H1 (cell line): ENCODE results near the gene GPC3. TPM values are rescaled to one million over a fixed set of nuclear protein-coding genes. Genes with fewer than 3 reads are reported as not detected.
"Not testable (repeated sequence)": the region's sequence is repeated elsewhere in the genome, so short reads cannot be mapped to it uniquely, and the experiment has no call there.

ENCODE experiments used
- CTCF ChIA-PET: fragments of 300-600 bp; sonication (Branson Sonifier 250); formaldehyde crosslinking; loops from one replicate; lab custom pipeline; 2021; ENCODE audit not compliant: partially characterized antibody; lab: Charles Lee
- POLR2A ChIA-PET: fragments of 300-600 bp; sonication (Branson Sonifier 250); formaldehyde crosslinking; loops from one replicate; lab custom pipeline; 2021; ENCODE audit warnings: inconsistent platforms; ENCODE audit not compliant: partially characterized antibody; lab: Charles Lee
- DNase-seq, 2 experiments: peaks; one replicate each; pipeline versions ENCODE4 v3.0.0 to v3.0.0-alpha.2; 2010 to 2022; ENCODE audit warnings: low spot score in 2 of 2, low read depth in 1 of 2, mixed read lengths in 1 of 2
- FAIRE-seq: peaks from 2 replicates; lab custom pipeline; 2011; peaks lifted over from hg19 to GRCh38; lab: Jason Lieb, UNC
- H2AFZ ChIP-seq: 2 replicates; pipeline ENCODE4 v1.8.1; 2012; ENCODE audit warnings: low read length, inconsistent platforms
- H2AK5ac ChIP-seq: 2 replicates; pipeline ENCODE4 v1.6.1; 2013; ENCODE audit warnings: low read depth, low read length
- H2BK120ac ChIP-seq: replicated peaks from 2 replicates; pipeline ENCODE3; 2013; ENCODE audit warnings: low read depth, low read length, inconsistent platforms
- H2BK12ac ChIP-seq: 2 replicates; pipeline ENCODE4 v1.6.1; 2013; ENCODE audit warnings: low read depth, low read length
- H2BK15ac ChIP-seq: 2 replicates; pipeline ENCODE4 v1.6.1; 2013; ENCODE audit warnings: low read length
- H2BK20ac ChIP-seq: 2 replicates; pipeline ENCODE4 v1.6.1; 2013; ENCODE audit warnings: low read length
- H2BK5ac ChIP-seq: 2 replicates; pipeline ENCODE4 v1.6.1; 2013; ENCODE audit warnings: low read depth, low read length
- H3K14ac ChIP-seq: 2 replicates; pipeline ENCODE4 v1.6.1; 2013; ENCODE audit warnings: inconsistent platforms; ENCODE audit not compliant: insufficient read length
- H3K18ac ChIP-seq: 2 replicates; pipeline ENCODE4 v1.6.1; 2013; ENCODE audit warnings: low read length; ENCODE audit errors: extremely low read depth
- H3K23ac ChIP-seq: 2 replicates; pipeline ENCODE4 v1.6.1; 2013; ENCODE audit warnings: inconsistent platforms; ENCODE audit not compliant: insufficient read length
- H3K23me2 ChIP-seq: 2 replicates; pipeline ENCODE4 v1.6.1; 2013; ENCODE audit warnings: low read depth, low read length
- H3K27ac ChIP-seq: 2 replicates; pipeline ENCODE4 v1.6.1; 2011; ENCODE audit warnings: low read depth, low read length, inconsistent platforms
- H3K27me3 ChIP-seq, 4 experiments: replicated peaks in 1 of 4; 1 replicate in 1 of 4; 2 replicates in 3 of 4; pipeline versions ENCODE4 v1.6.1 to v1.8.1; 2011 to 2013; ENCODE audit warnings: low read length in 3 of 4, mild to moderate bottlenecking in 3 of 4, inconsistent platforms in 2 of 4, mixed read lengths in 2 of 4, moderate library complexity in 1 of 4; ENCODE audit not compliant: control insufficient read depth in 3 of 4, insufficient read depth in 3 of 4; ENCODE audit errors: extremely low read depth in 1 of 4
- H3K36me3 ChIP-seq, 4 experiments: 2 replicates each; pipeline versions ENCODE4 v1.6.1 to v1.8.1; 2011 to 2013; ENCODE audit warnings: mild to moderate bottlenecking in 4 of 4, low read length in 3 of 4, moderate library complexity in 2 of 4, control low read depth in 1 of 4, inconsistent platforms in 1 of 4; ENCODE audit not compliant: insufficient read depth in 4 of 4, control insufficient read depth in 2 of 4
- H3K4ac ChIP-seq: replicated peaks from 2 replicates; pipeline ENCODE3; 2013; ENCODE audit warnings: low read length, low read depth, mixed read lengths, inconsistent platforms; ENCODE audit not compliant: insufficient read length
- H3K4me1 ChIP-seq, 4 experiments: replicated peaks in 1 of 4; 1 replicate in 1 of 4; 2 replicates in 3 of 4; pipeline versions ENCODE4 v1.6.1 to v1.8.1; 2011 to 2013; ENCODE audit warnings: low read length in 3 of 4, inconsistent platforms in 2 of 4, mixed read lengths in 1 of 4; ENCODE audit not compliant: insufficient read depth in 4 of 4, control insufficient read depth in 3 of 4
- H3K4me2 ChIP-seq, 2 experiments: 2 replicates each; pipeline versions ENCODE4 v1.6.1 to v1.8.1; 2011 to 2013; ENCODE audit warnings: low read depth in 2 of 2, low read length in 2 of 2, control low read depth in 1 of 2, inconsistent platforms in 1 of 2, mild to moderate bottlenecking in 1 of 2; ENCODE audit not compliant: insufficient read depth in 1 of 2
- H3K4me3 ChIP-seq, 4 experiments: fragments of 200-600, 300-600 bp in 1 of 4; sonication (generic), shearing (Covaris generic), sonication (Bioruptor Twin) in 1 of 4; 2 replicates each; pipeline versions ENCODE4 v1.5.1 to v1.8.1; 2011 to 2016; ENCODE audit warnings: low read length in 4 of 4, low read depth in 3 of 4, control low read depth in 2 of 4, inconsistent platforms in 2 of 4, mild to moderate bottlenecking in 2 of 4, mixed read lengths in 1 of 4, moderate library complexity in 1 of 4; ENCODE audit not compliant: insufficient read depth in 2 of 4; ENCODE audit errors: extremely low read depth in 1 of 4
- H3K56ac ChIP-seq: replicated peaks from 2 replicates; pipeline ENCODE3; 2013; ENCODE audit warnings: low read depth, mild to moderate bottlenecking, mixed read lengths, low read length, inconsistent platforms; ENCODE audit not compliant: insufficient read length
- H3K79me1 ChIP-seq: 2 replicates; pipeline ENCODE4 v1.6.1; 2013; ENCODE audit warnings: low read depth, low read length, control low read depth
- H3K79me2 ChIP-seq, 2 experiments: 2 replicates each; pipeline versions ENCODE4 v1.6.1 to v1.8.1; 2012 to 2013; ENCODE audit warnings: low read length in 2 of 2, mild to moderate bottlenecking in 2 of 2, inconsistent platforms in 1 of 2; ENCODE audit not compliant: insufficient read depth in 2 of 2, control insufficient read depth in 1 of 2
- H3K9ac ChIP-seq, 4 experiments: replicated peaks in 1 of 4; 1 replicate in 1 of 4; 2 replicates in 3 of 4; pipeline versions ENCODE4 v1.6.1 to v1.8.1; 2011 to 2013; ENCODE audit warnings: low read depth in 3 of 4, low read length in 3 of 4, control low read depth in 2 of 4, mild to moderate bottlenecking in 2 of 4, moderate library complexity in 2 of 4, inconsistent platforms in 1 of 4; ENCODE audit errors: extremely low read depth in 1 of 4
- H3K9me3 ChIP-seq, 2 experiments: 2 replicates each; pipeline versions ENCODE4 v1.6.1 to v1.8.1; 2012 to 2013; ENCODE audit warnings: mild to moderate bottlenecking in 2 of 2, moderate library complexity in 2 of 2, control low read depth in 1 of 2, inconsistent platforms in 1 of 2, low read depth in 1 of 2, low read length in 1 of 2, mixed read lengths in 1 of 2; ENCODE audit not compliant: insufficient read depth in 2 of 2
- H4K20me1 ChIP-seq, 2 experiments: replicated peaks in 1 of 2; 2 replicates each; pipeline versions ENCODE3 to v1.8.1; 2011 to 2013; ENCODE audit warnings: inconsistent platforms in 2 of 2, low read length in 2 of 2, mild to moderate bottlenecking in 1 of 2; ENCODE audit not compliant: insufficient read depth in 2 of 2, control insufficient read depth in 1 of 2
- H4K5ac ChIP-seq: 2 replicates; pipeline ENCODE4 v1.6.1; 2013; ENCODE audit warnings: low read length, low read depth, mixed read lengths, inconsistent platforms; ENCODE audit not compliant: insufficient read length
- H4K8ac ChIP-seq: 2 replicates; pipeline ENCODE4 v1.8.0; 2013; ENCODE audit warnings: mild to moderate bottlenecking, moderate library complexity, low read length, inconsistent platforms; ENCODE audit not compliant: insufficient read depth; ENCODE audit errors: extremely low read depth
- H4K91ac ChIP-seq: replicated peaks from 2 replicates; pipeline ENCODE3; 2013; ENCODE audit warnings: low read length, mixed read lengths, inconsistent platforms; ENCODE audit not compliant: insufficient read length
- CREB1 ChIP-seq: IDR thresholded peaks from 2 replicates; pipeline ENCODE4 v1.6.1; 2012; ENCODE audit warnings: inconsistent platforms
- GABPA ChIP-seq: IDR thresholded peaks from 2 replicates; pipeline ENCODE4 v1.6.1; 2011; ENCODE audit warnings: mild to moderate bottlenecking, low read length, moderate library complexity, borderline replicate concordance; ENCODE audit not compliant: insufficient read depth
- SP2 ChIP-seq: IDR thresholded peaks from 2 replicates; pipeline ENCODE4 v1.6.1; 2012; ENCODE audit warnings: mild to moderate bottlenecking, low read length, inconsistent platforms
- TAF7 ChIP-seq: optimal IDR thresholded peaks from 2 replicates; pipeline ENCODE3; 2011; ENCODE audit warnings: low read depth, mild to moderate bottlenecking, inconsistent platforms, low read length, moderate library complexity, borderline replicate concordance
- USF2 ChIP-seq: IDR thresholded peaks from 2 replicates; pipeline ENCODE4 v1.6.1; 2011; ENCODE audit warnings: low read length, improper control_type of control experiment
- WGBS, 2 experiments: shearing (Covaris generic) in 1 of 2; methylation state at CpG; one replicate each; pipeline versions ENCODE4 v1.1.6 to v1.1.7; 2013 to 2015; ENCODE audit warnings: low lambda C conversion rate in 2 of 2, mixed read lengths in 2 of 2, inconsistent platforms in 1 of 2, low coverage in 1 of 2, missing lambda C conversion rate in 1 of 2; ENCODE audit not compliant: insufficient replicate concordance in 2 of 2, insufficient coverage in 1 of 2, insufficient read length in 1 of 2; ENCODE audit errors: extremely low coverage in 1 of 2, missing lambda C conversion rate in 1 of 2; 5-methylcytosine and 5-hydroxymethylcytosine counted together
- polyA plus RNA-seq, 7 experiments: library from polyadenylated mRNA; depleted of rRNA in 3 of 7; stranded (reverse) in 5 of 7; unstranded in 2 of 7; fragments of >200 nt in 5 of 7; fragments of 200-250 nt in 2 of 7; gene quantifications; 1 replicate in 5 of 7; 2 replicates in 1 of 7; 4 replicates in 1 of 7; pipeline versions ENCODE4 v1.2.1 to v1.2.3, GENCODE V29; 2011 to 2013; ENCODE audit warnings: missing spikeins in 2 of 7, mixed read lengths in 2 of 7
- total RNA-seq: library from RNA; stranded (reverse); fragmentation: NEBNext Ultra II Directional; extraction: Animal tissue kit (Norgen Biotek cat#: 25700); gene quantifications from 2 replicates; pipeline ENCODE4 v1.2.1, GENCODE V29; 2021
- TF ChIP-seq, protein P1 (sequence below): IDR thresholded peaks from 2 replicates; pipeline ENCODE4 v1.6.1; 2012; ENCODE audit warnings: low read length, inconsistent platforms

GPC3 gene
- total and polyA plus RNA-seq, 2 of the 8 experiments (the other 6 are each of a cell fraction or from before 2014, with no cell fraction given), result 64.8 to 71.9 TPM

GRCh38 chrX:134019567-134020206 is 34.3 kb upstream of the GPC3 start (continued):
- TF ChIP-seq, protein P1, sequence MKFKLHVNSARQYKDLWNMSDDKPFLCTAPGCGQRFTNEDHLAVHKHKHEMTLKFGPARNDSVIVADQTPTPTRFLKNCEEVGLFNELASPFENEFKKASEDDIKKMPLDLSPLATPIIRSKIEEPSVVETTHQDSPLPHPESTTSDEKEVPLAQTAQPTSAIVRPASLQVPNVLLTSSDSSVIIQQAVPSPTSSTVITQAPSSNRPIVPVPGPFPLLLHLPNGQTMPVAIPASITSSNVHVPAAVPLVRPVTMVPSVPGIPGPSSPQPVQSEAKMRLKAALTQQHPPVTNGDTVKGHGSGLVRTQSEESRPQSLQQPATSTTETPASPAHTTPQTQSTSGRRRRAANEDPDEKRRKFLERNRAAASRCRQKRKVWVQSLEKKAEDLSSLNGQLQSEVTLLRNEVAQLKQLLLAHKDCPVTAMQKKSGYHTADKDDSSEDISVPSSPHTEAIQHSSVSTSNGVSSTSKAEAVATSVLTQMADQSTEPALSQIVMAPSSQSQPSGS, result no peak
- TF ChIP-seq TAF7 (no peak), USF2 (no peak), SP2 (no peak), GABPA (no peak), CREB1 (no peak)

DNA sequence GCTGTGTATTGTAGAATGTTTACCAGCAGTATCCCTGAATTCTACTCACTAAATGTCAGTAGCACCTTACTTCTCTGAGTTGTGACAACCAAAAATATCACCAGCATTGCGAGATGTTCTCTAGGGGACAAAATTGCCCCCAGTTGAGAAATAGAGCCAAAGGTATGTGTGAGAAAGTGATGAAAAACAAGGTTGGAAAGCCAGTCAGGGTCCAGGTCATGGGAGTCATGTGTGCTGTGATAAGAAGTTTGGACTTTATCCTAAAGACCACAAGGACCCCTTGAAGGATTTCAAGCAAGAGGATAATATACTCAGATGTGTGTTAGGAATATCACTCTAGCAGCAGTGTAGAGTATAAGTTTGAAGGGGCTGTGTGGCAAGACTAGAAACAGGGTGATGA is 30.9 kb upstream of the GPC3 start:
- not testable (repeated sequence) for FAIRE-seq

More for the DNA sequence above, 30.9 kb upstream of the GPC3 start:
- H2AFZ ChIP-seq, H4K8ac ChIP-seq, H4K20me1 ChIP-seq, H4K5ac ChIP-seq, H3K79me2 ChIP-seq, H3K27me3 ChIP-seq, H4K91ac ChIP-seq, H3K4me3 ChIP-seq, H2BK120ac ChIP-seq, H3K4me1 ChIP-seq, H3K18ac ChIP-seq, H3K4ac ChIP-seq, H3K23me2 ChIP-seq, H3K4me2 ChIP-seq, H3K14ac ChIP-seq, POLR2A ChIA-PET, CTCF ChIA-PET, DNase-seq, H3K9me3 ChIP-seq, H3K36me3 ChIP-seq, H3K27ac ChIP-seq, H2AK5ac ChIP-seq, H3K9ac ChIP-seq, H2BK12ac ChIP-seq, H3K56ac ChIP-seq, H2BK15ac ChIP-seq, H2BK20ac ChIP-seq, H3K79me1 ChIP-seq, H3K23ac ChIP-seq, H2BK5ac ChIP-seq: not testable (repeated sequence)
- WGBS, 2 experiments, result 100% methylated on average over 1 of the region's 1 CpG; no CpG with 5 or more reads in 1 of the 2 experiments
